ENCODE data around the gene COL15A1.

DNA sequence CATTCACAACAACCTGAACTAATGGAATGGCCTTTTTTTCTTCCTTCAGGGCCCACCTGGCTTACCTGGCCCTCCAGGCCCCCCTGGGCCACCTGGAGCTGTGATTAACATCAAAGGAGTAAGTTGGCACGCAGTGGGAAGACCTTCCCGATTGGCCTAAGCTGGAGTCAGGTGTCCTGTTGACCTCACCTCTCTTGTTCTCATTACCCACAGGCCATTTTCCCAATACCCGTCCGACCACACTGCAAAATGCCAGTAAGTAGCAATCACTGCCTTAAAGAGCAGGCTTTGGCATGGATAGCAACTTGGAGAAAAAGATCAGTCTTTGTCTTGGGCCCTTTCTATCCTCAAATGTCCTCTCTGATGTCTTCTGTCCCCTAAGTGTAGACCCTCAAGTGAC is 105.9 kb downstream of the COL15A1 start:
- no peak for TF ChIP-seq CTCF (IDR thresholded peaks at IDR 0.05; ENCODE audit: low read depth, low read length, poor library complexity, severe bottlenecking)
- TF ChIP-seq EZH2phosphoT487 (IDR thresholded peaks at IDR 0.05; ENCODE audit: borderline replicate concordance, low read length): no peak
